Amygdala (tissue), 56 donors: Measurements from ENCODE around the gene MTSS2.

Source experiments
- DNase-seq, 56 donors: peaks; one replicate each; lab custom pipeline; 2025; lab: John Stamatoyannopoulos, UW

Gene MTSS2

GRCh38 chr16:70689035-70689969, 3.4 kb upstream of the MTSS2 start:
- DNase-seq: peak in 1 of 56 donors; percentile 36

- peak in 55 of 56 donors; percentile 39 to 94 (median 83) for DNase-seq
Observed at GRCh38 chr16:70688246-70688742, 2.4 kb upstream of the MTSS2 start.

GRCh38 chr16:70687671-70688245, 1.9 kb upstream of the MTSS2 start:
- peak in 9 of 56 donors; percentile 38 to 61 (median 50) for DNase-seq

- DNase-seq: no peak
Observed at GRCh38 chr16:70687102-70687511, 1.3 kb upstream of the MTSS2 start.

DNA sequence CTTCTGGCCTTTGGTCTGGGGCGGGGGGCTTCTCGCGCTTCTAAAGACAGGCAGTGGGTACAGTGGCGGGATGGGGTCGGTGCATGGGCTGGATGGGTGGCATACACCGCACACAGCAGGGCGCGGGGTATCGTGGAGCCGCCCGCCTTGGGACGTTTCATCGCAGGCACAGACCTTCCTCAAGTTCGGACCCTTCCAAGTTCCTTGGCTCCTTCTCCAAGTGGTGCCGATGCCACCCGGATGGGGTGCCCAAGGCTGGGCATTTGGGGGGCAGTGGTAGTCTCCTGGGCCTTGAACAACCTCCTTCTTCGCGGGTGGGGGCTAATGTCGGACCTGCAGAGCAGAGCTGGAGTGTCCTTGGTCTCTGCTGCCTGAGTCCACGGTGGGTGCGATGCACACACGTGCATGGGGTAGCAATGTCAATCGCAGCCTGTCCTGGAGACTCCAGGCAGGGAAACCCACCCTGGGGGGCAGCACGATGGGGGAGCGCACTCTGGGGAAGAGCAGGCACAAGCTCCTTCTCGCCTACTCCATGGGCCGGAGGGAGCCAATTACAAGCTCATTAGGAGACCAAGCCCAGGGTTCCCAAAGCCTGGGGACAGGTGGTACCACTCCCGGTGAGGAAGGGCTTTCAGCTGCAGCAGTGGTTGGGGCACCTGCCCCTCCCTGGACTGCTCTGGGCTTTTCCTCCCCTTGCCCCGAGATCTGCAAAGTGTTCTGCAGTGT, 686 bp upstream of the MTSS2 start:
- DNase-seq: peak in 2 of 56 donors; percentile 60 to 78

DNA sequence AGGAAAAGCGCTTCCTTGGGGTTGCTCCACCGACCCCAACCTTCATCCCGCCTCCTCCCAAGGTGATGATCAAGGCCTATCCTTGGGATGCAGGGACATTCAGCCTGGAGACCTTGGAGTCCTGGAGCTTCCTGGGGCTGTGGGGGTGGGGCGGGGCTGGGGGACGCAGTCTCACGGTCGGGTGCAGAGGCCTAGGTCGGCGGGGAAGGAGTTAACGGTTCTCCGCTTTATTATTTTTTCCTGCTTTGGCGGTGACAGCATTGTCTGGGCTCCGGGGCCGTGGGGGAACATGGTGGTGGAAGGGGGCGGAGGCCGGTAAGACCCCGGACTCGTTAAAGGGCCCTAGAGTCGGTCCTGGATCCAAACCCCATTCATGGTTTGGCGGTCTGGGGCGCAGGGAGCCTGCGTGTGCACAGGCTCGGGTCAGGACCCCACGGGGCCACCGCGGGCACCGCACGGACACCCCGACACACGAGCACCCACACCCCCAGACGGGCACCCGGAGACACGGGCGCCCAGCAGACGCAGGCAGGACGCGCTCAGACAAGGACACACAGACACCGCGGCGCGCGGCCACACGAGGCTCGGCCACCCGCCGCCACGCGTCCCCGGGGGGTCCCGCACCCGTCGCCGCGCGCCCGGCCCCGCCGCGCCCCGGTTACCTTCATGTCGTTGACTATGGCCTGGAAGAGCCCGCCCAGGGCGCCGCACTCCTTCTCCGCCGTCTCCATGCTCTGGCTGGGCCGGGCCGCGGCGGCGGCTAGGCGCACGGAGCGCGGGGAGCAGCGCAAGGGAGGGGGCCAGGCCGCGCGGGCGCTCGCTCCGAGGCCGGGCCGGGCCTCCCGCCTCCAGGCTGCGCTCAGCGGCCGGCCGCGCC, 554 bp downstream of the MTSS2 start:
- peak in 1 of 56 donors; percentile 32 for DNase-seq

DNA sequence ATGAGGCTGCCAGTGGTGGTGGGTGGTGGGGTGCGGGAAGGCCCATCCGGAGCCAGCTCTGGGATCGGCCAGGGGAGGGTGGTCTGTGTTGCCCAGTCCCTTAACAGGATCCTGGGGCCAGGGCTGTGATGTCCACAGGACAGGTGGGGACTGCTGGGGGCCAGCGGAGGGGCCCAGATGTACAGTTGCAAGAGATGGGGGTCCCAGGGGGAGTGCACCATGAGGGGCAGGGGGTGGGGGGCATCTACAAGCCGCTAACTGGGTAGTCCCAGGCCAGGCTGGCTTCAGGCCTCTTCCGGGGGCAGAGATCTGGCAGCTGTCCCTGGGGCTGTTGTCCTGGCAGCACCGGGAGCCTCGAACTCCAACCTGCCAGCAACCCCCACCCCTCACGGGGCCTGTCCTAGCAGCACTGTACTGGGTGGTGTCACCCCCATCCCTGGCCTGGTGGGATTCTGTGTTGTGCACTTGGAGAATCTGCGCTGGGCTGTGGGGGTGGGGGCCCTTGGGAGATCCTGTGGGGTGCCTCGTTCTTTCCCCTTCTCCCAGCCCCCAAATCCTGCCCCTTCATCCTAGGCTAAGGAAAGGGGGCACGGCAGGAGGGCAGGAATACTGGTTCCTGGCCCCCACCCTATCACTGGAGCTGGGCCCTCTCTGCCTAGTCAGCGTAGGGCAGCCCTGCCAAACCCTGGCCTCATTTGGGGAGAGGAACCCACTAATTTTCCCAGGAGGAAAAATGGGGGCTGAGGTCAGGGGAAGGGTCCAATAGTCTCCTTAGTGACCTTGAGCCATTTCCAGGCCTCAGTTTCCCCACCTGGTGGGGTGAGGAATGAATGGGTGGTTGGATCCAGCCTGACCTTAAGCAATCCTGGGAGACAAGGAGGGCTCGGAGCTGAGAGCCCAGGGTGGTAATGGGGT, 1.4 kb downstream of the MTSS2 start:
- DNase-seq: peak in 14 of 56 donors; percentile 18 to 64 (median 37)

DNA sequence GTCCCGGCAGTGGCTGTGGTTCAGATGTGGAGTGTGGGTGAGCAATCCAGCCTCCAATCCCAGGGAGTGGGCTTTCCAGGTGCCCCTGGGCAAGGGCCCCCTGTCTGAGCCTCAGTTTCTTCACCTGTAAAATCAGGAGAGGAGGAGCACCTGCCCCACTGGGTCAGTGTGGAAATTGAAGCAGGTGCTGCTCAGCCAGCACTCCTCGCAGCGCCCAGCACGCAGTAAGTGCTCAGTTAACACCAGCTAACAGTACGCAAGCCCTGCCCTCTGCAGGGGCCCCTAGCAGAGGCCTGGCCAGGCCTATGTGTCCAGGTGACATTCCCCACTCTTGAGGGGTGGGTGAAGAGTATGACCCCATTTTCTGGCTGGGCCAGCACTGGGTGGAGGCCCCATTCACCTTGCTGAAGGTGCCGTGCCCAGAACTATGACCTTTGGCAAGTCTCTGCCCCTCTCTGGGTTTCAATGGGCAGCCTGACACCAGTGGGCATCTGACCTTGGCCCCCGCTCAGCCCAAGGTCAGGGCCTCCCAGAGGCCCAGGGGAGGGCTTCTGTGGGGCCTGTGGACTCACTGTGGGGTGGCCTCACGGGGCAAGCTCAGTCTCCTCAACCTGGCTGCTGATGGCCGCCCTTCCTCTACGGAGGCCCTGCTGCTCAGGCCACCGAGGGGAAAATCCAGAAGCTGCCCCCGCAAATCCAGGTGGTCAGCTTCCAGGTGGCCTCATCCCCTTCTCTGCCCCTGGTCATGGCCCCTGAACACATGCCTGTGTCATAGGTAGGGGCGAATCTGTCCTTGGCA, 2.5 kb downstream of the MTSS2 start:
- no peak for DNase-seq

GRCh38 chr16:70682239-70683145, 3.4 kb downstream of the MTSS2 start:
- no peak for DNase-seq

DNA sequence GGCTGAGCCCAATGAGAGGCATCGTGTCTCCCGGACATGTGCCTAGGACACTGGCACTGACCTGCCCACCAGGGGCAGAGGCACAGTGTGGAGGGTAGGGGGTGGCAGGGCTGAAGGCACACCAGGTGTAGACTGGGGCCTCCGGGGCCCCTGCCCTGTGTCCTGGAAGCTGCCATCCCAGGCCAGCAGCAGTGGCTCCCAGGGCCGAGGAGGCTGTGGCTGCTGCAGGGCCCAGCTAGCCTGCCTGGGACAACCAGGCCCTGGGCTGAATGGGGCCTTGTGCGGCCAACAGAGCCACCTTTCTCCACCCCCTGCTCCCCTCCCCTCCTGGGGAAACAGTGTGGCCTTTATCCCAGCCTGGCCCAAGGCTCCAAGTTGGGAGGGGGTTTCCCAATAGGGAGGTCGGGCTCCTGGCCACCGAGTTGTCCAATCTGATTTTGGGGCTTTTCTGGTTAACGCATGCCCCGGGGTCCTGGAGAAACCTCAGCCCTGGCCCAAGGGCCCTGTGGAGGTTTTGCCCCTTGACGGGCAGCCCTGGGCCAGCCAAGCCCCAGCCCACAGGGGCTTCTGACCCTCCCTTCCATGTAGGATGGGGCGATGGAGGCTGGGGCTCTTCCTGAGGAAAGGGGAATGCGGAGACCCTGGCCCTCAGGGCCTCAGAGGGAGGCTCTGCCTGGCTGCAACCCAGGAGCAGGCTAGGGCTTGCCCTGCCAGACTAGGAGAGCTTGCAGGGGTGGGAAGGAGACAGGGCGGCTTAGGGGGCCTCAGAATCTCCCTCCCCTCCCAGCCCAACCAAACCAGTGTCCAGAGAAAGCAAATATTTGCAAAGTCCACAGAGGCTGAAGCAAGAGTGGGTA, 4.2 kb downstream of the MTSS2 start:
- peak in 54 of 56 donors; percentile 34 to 94 (median 80) for DNase-seq

- DNase-seq: no peak
Observed at GRCh38 chr16:70680495-70681381, 5.1 kb downstream of the MTSS2 start.

DNA sequence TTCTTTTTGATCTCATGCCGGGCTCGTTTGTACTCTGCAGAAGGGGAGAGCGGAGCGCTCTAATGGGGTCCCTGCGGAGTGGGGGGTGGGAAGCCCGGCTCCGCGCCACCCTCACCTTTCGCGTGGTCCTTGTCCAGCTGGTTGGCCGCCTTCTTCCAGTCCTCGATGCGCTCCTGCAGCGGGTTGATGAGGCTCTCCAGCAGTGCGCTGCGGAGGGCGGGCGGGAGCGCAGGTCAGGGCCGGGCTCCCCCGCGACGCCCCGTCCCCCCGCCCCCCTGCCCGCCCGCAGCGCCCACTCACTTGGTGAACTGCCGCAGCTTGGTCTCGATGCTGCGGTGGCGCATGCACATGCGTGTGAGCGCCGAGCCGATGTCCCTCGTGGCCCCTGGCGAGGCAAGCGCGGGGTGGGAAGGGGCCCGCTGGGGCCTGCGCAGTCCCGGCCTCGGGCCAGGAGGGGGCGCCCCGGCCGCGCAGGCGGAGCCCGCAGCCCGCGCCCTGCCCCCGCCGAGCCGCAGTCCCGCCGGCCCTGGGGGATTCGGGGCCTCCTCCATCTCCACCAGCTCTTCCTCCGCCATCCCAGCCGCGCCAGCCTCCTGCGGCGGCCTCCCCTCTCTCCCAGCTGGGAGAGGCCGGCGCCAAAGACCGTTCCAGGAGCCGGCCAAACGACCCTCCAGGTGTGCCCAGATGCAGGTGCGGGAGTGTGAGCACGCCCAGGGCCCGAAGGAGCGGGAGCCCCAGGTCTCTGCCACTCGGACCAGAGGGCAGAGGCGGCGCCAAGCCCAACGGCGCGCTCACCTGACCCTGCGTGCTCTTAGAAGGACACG, 6.0 kb downstream of the MTSS2 start:
- peak in 2 of 56 donors; percentile 27 to 49 for DNase-seq

DNA sequence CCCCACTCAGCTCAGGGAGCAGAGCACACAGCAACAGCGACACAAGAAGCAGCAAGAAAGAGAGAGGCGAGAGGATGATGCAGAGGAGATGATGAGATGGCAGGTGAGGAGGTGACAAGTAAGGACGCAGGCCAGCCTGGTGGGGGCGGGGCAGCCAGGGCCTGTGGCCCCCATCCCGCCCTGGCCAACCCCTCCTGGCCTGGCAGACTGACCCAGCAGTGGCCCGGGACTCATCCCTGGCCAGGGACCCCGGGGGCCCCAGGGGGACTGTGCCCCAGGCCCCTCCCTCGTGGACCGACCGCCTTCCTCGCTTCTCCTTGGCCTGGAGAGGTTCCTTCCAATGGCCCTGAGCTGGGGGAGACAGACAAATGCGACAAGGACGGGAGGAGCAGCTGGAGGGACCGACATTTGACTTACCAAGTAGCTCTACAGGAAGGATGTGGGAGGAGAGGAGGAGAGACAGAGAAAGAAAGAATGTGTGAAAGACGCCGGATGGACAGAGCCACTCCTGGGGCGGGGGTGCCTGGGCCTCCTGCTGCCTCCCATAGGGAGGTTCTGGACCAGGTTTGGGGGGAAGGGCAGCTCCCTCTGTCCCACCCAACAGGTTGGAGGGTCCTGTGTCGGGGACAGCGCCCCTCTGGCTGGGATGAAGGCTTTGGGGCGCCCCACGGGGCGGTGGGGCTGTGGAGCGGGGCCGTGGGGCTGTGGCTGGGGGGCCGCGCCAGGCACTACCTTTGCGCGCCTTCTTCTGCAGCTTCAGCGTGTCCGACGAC, 6.8 kb downstream of the MTSS2 start:
- no peak for DNase-seq
